Activated T-cell treated with anti-CD3 and anti-CD28 coated beads for 48 hours (primary cell): ENCODE data around the gene DNAH7.
"Not testable (repeated sequence)": the region's sequence is repeated elsewhere in the genome, so short reads cannot be mapped to it uniquely, and the experiment has no call there.

Experiments
- DNase-seq: peaks from one replicate; pipeline ENCODE4 v3.0.0-alpha.2; 2020; ENCODE audit warnings: low read depth

DNAH7 gene

GRCh38 chr2:195967336-195967735 is 101.3 kb downstream of the DNAH7 start:
- no peak for DNase-seq

GRCh38 chr2:195961873-195962272 is 106.8 kb downstream of the DNAH7 start:
- no peak for DNase-seq

- no peak for DNase-seq
These were observed 109.3 kb downstream of the DNAH7 start for GRCh38 chr2:195959341-195959740.

- DNase-seq, result no peak
These were observed 111.9 kb downstream of the DNAH7 start for GRCh38 chr2:195956725-195957124.

- no peak for DNase-seq
These were observed 123.6 kb downstream of the DNAH7 start for GRCh38 chr2:195945056-195945455.

GRCh38 chr2:195937176-195937575 is 131.5 kb downstream of the DNAH7 start:
- no peak for DNase-seq

- no peak for DNase-seq
These were observed 134.2 kb downstream of the DNAH7 start for GRCh38 chr2:195934484-195934883.

GRCh38 chr2:195929531-195929930 is 139.1 kb downstream of the DNAH7 start:
- DNase-seq, result no peak

- no peak for DNase-seq
These were observed 143.5 kb downstream of the DNAH7 start for GRCh38 chr2:195925120-195925519.

- no peak for DNase-seq
These were observed 144.7 kb downstream of the DNAH7 start for GRCh38 chr2:195923889-195924288.

GRCh38 chr2:195917021-195917600 is 151.5 kb downstream of the DNAH7 start:
- DNase-seq, result not testable (repeated sequence)

- DNase-seq, result no peak
These were observed 156.6 kb downstream of the DNAH7 start for GRCh38 chr2:195912079-195912478.

GRCh38 chr2:195910570-195910969 is 158.1 kb downstream of the DNAH7 start:
- no peak for DNase-seq

- no peak for DNase-seq
These were observed 158.7 kb downstream of the DNAH7 start for GRCh38 chr2:195909926-195910325.

- no peak for DNase-seq
These were observed 161.2 kb downstream of the DNAH7 start for GRCh38 chr2:195907474-195907873.

GRCh38 chr2:195903956-195904355 is 164.7 kb downstream of the DNAH7 start:
- DNase-seq, result no peak

GRCh38 chr2:195902857-195903256 is 165.8 kb downstream of the DNAH7 start:
- no peak for DNase-seq

- DNase-seq, result no peak
These were observed 169.4 kb downstream of the DNAH7 start for GRCh38 chr2:195899226-195899625.

- DNase-seq, result no peak
These were observed 170.0 kb downstream of the DNAH7 start for GRCh38 chr2:195898505-195899191.

- no peak for DNase-seq
These were observed 177.6 kb downstream of the DNAH7 start for GRCh38 chr2:195891081-195891480.

- DNase-seq, result no peak
These were observed 189.5 kb downstream of the DNAH7 start for GRCh38 chr2:195879153-195879552.

- no peak for DNase-seq
These were observed 197.3 kb downstream of the DNAH7 start for GRCh38 chr2:195871326-195871725.

- DNase-seq, result no peak
These were observed 204.3 kb downstream of the DNAH7 start for GRCh38 chr2:195864316-195864715.

- DNase-seq, result no peak
These were observed 205.1 kb downstream of the DNAH7 start for GRCh38 chr2:195863564-195863963.
